Activated T-cell treated with anti-CD3 and anti-CD28 coated beads, Interleukin-2, amount 50 U/mL, for 24 hours (primary cell): ENCODE measurements around the gene GCFC2.
"Not testable (repeated sequence)": the region's sequence is repeated elsewhere in the genome, so short reads cannot be mapped to it uniquely, and the experiment has no call there.

Experiments used
- DNase-seq: peaks from one replicate; pipeline ENCODE4 v3.0.0-alpha.2; 2020
- H3K27ac Mint-ChIP-seq: 2 replicates; pipeline ENCODE4 v1.8.0; 2020; ENCODE audit warnings: mild to moderate bottlenecking, mixed read lengths
- H3K27me3 Mint-ChIP-seq: 2 replicates; pipeline ENCODE4 v1.8.0; 2020; ENCODE audit warnings: mixed read lengths
- H3K36me3 Mint-ChIP-seq: 2 replicates; pipeline ENCODE4 v1.8.0; 2020; ENCODE audit warnings: low read depth, mixed read lengths
- H3K4me1 Mint-ChIP-seq: 2 replicates; pipeline ENCODE4 v1.8.0; 2020; ENCODE audit warnings: low read depth, mixed read lengths
- H3K4me3 Mint-ChIP-seq: 2 replicates; pipeline ENCODE4 v1.8.0; 2020; ENCODE audit warnings: mild to moderate bottlenecking, moderate library complexity, mixed read lengths
- H3K9me3 Mint-ChIP-seq: 2 replicates; pipeline ENCODE4 v1.8.0; 2020; ENCODE audit warnings: mixed read lengths

GCFC2 gene

GRCh38 chr2:75710577-75711253 lies at the start of gene GCFC2:
Gene GCFC2 (minus strand): TSS chr2:75710915. CDS start chr2:75710855, 60 bp downstream.
- Mint-ChIP-seq H3K4me1 (peaks cover 29% of the 10 kb centered on the region), H3K4me3 (peak within 1 kb of the TSS; percentile 78), H3K27ac (peak within 1 kb of the TSS; percentile 97), H3K36me3 (peaks cover 39% of the 10 kb centered on the region), H3K9me3 (no peaks in the 10 kb centered on the region), H3K27me3 (peaks cover 3% of the 10 kb centered on the region)
- peak; percentile 93 for DNase-seq

- Mint-ChIP-seq H3K4me1 (no peaks in the 10 kb centered on the region), H3K9me3 (no peaks in the 10 kb centered on the region), H3K4me3 (no peak overlapping the region), H3K36me3 (no peaks in the 10 kb centered on the region), H3K27me3 (peaks cover 40% of the 10 kb centered on the region), H3K27ac (no peak overlapping the region)
- DNase-seq, result no peak
Observed at GRCh38 chr2:75752828-75753227, 42.1 kb upstream of the GCFC2 start.

GRCh38 chr2:75751824-75752468 lies 41.2 kb upstream of the GCFC2 start:
- no peaks in the 10 kb centered on the region for H3K36me3 Mint-ChIP-seq
- H3K4me3 Mint-ChIP-seq, result no peak overlapping the region
- no peaks in the 10 kb centered on the region for H3K4me1 Mint-ChIP-seq
- peaks cover 35% of the 10 kb centered on the region for H3K27me3 Mint-ChIP-seq
- H3K27ac Mint-ChIP-seq, result no peak overlapping the region
- H3K9me3 Mint-ChIP-seq, result no peaks in the 10 kb centered on the region
- DNase-seq, result no peak

- DNase-seq, result no peak
- Mint-ChIP-seq H3K27ac (no peak overlapping the region), H3K36me3 (no peaks in the 10 kb centered on the region), H3K4me3 (no peak overlapping the region), H3K9me3 (no peaks in the 10 kb centered on the region), H3K27me3 (peaks cover 32% of the 10 kb centered on the region), H3K4me1 (no peaks in the 10 kb centered on the region)
Observed at GRCh38 chr2:75751360-75751759, 40.6 kb upstream of the GCFC2 start.

- H3K27ac Mint-ChIP-seq, result no peak overlapping the region
- DNase-seq, result no peak
- H3K36me3 Mint-ChIP-seq, result no peaks in the 10 kb centered on the region
Observed at GRCh38 chr2:75737961-75738360, 27.2 kb upstream of the GCFC2 start.

GRCh38 chr2:75736276-75736675 lies 25.6 kb upstream of the GCFC2 start:
- Mint-ChIP-seq H3K36me3 (no peaks in the 10 kb centered on the region), H3K4me1 (no peaks in the 10 kb centered on the region), H3K27ac (no peak overlapping the region), H3K27me3 (peaks cover 44% of the 10 kb centered on the region), H3K9me3 (no peaks in the 10 kb centered on the region), H3K4me3 (no peak overlapping the region)
- DNase-seq, result no peak

More at GRCh38 chr2:75737961-75738360, 27.2 kb upstream of the GCFC2 start:
- Mint-ChIP-seq H3K4me3 (no peak overlapping the region), H3K9me3 (peaks cover 4% of the 10 kb centered on the region), H3K27me3 (peaks cover 39% of the 10 kb centered on the region), H3K4me1 (no peaks in the 10 kb centered on the region)

- DNase-seq, result no peak
- H3K36me3 Mint-ChIP-seq, result no peaks in the 10 kb centered on the region
- H3K4me1 Mint-ChIP-seq, result no peaks in the 10 kb centered on the region
- no peaks in the 10 kb centered on the region for H3K9me3 Mint-ChIP-seq
- peaks cover 31% of the 10 kb centered on the region for H3K27me3 Mint-ChIP-seq
- no peak overlapping the region for H3K4me3 Mint-ChIP-seq
- no peak overlapping the region for H3K27ac Mint-ChIP-seq
Observed at GRCh38 chr2:75729861-75730260, 19.1 kb upstream of the GCFC2 start.

- peaks cover 34% of the 10 kb centered on the region for H3K27me3 Mint-ChIP-seq
- H3K4me1 Mint-ChIP-seq, result no peaks in the 10 kb centered on the region
- H3K36me3 Mint-ChIP-seq, result no peaks in the 10 kb centered on the region
- H3K9me3 Mint-ChIP-seq, result no peaks in the 10 kb centered on the region
- DNase-seq, result no peak
- no peak overlapping the region for H3K27ac Mint-ChIP-seq
- H3K4me3 Mint-ChIP-seq, result no peak overlapping the region
Observed at GRCh38 chr2:75728614-75729419, 18.1 kb upstream of the GCFC2 start.

- Mint-ChIP-seq H3K36me3 (no peaks in the 10 kb centered on the region), H3K4me1 (peaks cover under 1% of the 10 kb centered on the region), H3K4me3 (no peak overlapping the region), H3K27ac (no peak overlapping the region), H3K9me3 (no peaks in the 10 kb centered on the region), H3K27me3 (peaks cover 56% of the 10 kb centered on the region)
- no peak for DNase-seq
Observed at GRCh38 chr2:75722687-75723086, 12.0 kb upstream of the GCFC2 start.

GRCh38 chr2:75720525-75720924 lies 9.8 kb upstream of the GCFC2 start:
- Mint-ChIP-seq H3K4me3 (no peak overlapping the region), H3K9me3 (no peaks in the 10 kb centered on the region), H3K27me3 (peaks cover 50% of the 10 kb centered on the region), H3K4me1 (peaks cover 2% of the 10 kb centered on the region), H3K36me3 (no peaks in the 10 kb centered on the region), H3K27ac (no peak overlapping the region)
- DNase-seq, result no peak

- H3K9me3 Mint-ChIP-seq, result no peaks in the 10 kb centered on the region
- DNase-seq, result no peak
- no peaks in the 10 kb centered on the region for H3K36me3 Mint-ChIP-seq
- peaks cover 47% of the 10 kb centered on the region for H3K27me3 Mint-ChIP-seq
- H3K4me1 Mint-ChIP-seq, result peaks cover 2% of the 10 kb centered on the region
- H3K27ac Mint-ChIP-seq, result no peak overlapping the region
- no peak overlapping the region for H3K4me3 Mint-ChIP-seq
Observed at GRCh38 chr2:75719616-75720015, 8.9 kb upstream of the GCFC2 start.

- Mint-ChIP-seq H3K4me1 (peaks cover 2% of the 10 kb centered on the region), H3K4me3 (no peak overlapping the region), H3K27ac (no peak overlapping the region), H3K36me3 (peaks cover 3% of the 10 kb centered on the region), H3K9me3 (no peaks in the 10 kb centered on the region), H3K27me3 (peaks cover 21% of the 10 kb centered on the region)
- DNase-seq, result no peak
Observed at GRCh38 chr2:75716406-75716805, 5.7 kb upstream of the GCFC2 start.

GRCh38 chr2:75711590-75711989 lies 875 bp upstream of the GCFC2 start:
- H3K27me3 Mint-ChIP-seq, H3K9me3 Mint-ChIP-seq, DNase-seq: not testable (repeated sequence)
- peaks cover 24% of the 10 kb centered on the region for H3K4me1 Mint-ChIP-seq
- peak overlapping the region; percentile 97 for H3K27ac Mint-ChIP-seq
- H3K4me3 Mint-ChIP-seq, result peak overlapping the region; percentile 78
- H3K36me3 Mint-ChIP-seq, result peaks cover 31% of the 10 kb centered on the region

- Mint-ChIP-seq H3K4me1 (peaks cover 31% of the 10 kb centered on the region), H3K27me3 (peaks cover under 1% of the 10 kb centered on the region), H3K9me3 (no peaks in the 10 kb centered on the region), H3K4me3 (peak overlapping the region; percentile 78), H3K27ac (peak overlapping the region; percentile 97), H3K36me3 (peaks cover 43% of the 10 kb centered on the region)
- no peak for DNase-seq
Observed at GRCh38 chr2:75710220-75710576, 517 bp downstream of the GCFC2 start.

GRCh38 chr2:75709297-75709696 lies 1.4 kb downstream of the GCFC2 start:
- peaks cover 52% of the 10 kb centered on the region for H3K36me3 Mint-ChIP-seq
- H3K9me3 Mint-ChIP-seq, result no peaks in the 10 kb centered on the region
- H3K27me3 Mint-ChIP-seq, result no peaks in the 10 kb centered on the region
- H3K27ac Mint-ChIP-seq, result peak overlapping the region; percentile 69
- no peak for DNase-seq
- peaks cover 32% of the 10 kb centered on the region for H3K4me1 Mint-ChIP-seq
- H3K4me3 Mint-ChIP-seq, result peak overlapping the region; percentile 78
